Choroid plexus epithelial cell (primary cell): ENCODE data around the gene TMEM204.

Experiments
- DNase-seq: peaks from one replicate; pipeline ENCODE4 v3.0.0-alpha.2; 2010; ENCODE audit warnings: low read depth
- H3K4me3 ChIP-seq: 2 replicates; pipeline ENCODE4 v1.5.1; 2011; ENCODE audit warnings: low read depth, mild to moderate bottlenecking, control low read depth, low read length, moderate library complexity
- TF ChIP-seq, protein P1 (sequence below): conservative IDR thresholded peaks from 2 replicates; pipeline ENCODE4 v1.5.1; 2011; ENCODE audit warnings: low read depth, mild to moderate bottlenecking, control low read depth, inconsistent platforms, low read length, moderate library complexity

TMEM204 gene

DNA sequence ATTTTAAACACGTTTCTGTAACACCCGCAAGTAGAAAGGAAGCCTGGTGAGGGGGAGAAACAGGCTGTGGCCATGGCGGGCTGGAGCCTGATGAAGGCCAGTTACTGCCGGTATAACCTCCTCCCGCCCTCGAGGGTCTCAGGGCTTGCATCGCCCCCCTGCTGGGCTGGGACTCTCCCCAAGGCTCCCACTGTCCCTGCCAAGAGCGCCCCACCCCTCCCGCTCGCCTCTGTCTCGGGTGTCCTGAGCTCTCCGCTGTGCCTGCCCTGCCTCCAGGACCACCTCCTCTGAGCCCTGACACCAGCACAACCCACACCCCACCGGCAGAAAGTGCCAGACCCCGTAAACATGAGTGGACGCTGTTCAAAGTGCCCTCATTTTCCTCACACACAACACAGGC, 18.7 kb downstream of the TMEM204 start:
- no peak for DNase-seq
- TF ChIP-seq, protein P1, sequence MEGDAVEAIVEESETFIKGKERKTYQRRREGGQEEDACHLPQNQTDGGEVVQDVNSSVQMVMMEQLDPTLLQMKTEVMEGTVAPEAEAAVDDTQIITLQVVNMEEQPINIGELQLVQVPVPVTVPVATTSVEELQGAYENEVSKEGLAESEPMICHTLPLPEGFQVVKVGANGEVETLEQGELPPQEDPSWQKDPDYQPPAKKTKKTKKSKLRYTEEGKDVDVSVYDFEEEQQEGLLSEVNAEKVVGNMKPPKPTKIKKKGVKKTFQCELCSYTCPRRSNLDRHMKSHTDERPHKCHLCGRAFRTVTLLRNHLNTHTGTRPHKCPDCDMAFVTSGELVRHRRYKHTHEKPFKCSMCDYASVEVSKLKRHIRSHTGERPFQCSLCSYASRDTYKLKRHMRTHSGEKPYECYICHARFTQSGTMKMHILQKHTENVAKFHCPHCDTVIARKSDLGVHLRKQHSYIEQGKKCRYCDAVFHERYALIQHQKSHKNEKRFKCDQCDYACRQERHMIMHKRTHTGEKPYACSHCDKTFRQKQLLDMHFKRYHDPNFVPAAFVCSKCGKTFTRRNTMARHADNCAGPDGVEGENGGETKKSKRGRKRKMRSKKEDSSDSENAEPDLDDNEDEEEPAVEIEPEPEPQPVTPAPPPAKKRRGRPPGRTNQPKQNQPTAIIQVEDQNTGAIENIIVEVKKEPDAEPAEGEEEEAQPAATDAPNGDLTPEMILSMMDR = no peak
- no peak overlapping the region for H3K4me3 ChIP-seq

DNA sequence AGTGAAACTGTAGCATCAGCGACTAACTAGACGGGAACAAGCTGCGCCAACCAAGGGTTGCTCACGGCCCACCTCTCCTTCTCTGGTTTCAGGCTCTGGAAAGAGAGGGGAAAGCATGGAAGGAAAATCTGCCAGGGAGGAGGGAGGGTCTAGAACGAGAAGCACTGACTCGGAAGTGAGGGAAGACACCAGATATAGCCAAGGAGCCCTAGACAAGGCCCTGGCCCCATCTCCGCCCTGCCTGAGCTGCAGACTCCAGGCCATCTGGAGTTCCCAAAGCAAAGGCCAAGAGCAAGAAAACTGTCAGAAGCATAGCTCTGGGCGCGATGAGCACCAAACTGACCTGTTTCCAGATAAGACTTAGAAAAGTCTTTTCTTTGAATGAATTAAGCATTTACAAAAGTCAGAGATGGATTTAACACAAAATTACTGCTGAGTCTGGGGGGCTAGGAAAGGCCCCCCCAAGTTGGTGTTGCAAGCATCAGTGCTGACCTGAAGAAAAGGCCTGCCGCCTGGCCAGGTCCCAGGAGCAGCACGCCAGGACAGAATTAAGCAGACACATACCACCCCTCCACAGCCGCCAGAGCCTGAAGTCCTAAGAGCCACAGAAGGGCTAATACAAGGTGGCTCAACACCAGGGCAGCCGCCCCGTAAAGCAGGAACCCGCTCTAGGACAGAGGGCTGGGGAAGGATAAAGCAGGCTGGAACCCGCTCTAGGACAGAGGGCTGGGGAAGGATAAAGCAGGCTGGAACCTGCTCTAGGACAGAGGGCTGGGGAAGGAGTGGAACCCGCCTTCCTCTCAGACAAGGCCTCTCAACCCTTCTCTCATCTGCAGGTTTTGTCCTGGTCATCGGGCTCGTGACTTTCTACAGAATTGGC, 20.7 kb downstream of the TMEM204 start:
- H3K4me3 ChIP-seq = no peak overlapping the region
- no peak for DNase-seq
- TF ChIP-seq, protein P1 = no peak

DNA sequence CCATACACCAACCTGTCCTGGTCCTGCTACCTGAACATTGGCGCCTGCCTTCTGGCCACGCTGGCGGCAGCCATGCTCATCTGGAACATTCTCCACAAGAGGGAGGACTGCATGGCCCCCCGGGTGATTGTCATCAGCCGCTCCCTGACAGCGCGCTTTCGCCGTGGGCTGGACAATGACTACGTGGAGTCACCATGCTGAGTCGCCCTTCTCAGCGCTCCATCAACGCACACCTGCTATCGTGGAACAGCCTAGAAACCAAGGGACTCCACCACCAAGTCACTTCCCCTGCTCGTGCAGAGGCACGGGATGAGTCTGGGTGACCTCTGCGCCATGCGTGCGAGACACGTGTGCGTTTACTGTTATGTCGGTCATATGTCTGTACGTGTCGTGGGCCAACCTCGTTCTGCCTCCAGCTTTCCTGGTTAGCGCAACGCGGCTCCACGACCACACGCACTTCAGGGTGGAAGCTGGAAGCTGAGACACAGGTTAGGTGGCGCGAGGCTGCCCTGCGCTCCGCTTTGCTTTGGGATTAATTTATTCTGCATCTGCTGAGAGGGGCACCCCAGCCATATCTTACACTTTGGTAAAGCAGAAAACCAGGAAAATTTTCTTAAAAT, 21.5 kb downstream of the TMEM204 start:
- TF ChIP-seq, protein P1 = no peak
- no peak for DNase-seq
- no peak overlapping the region for H3K4me3 ChIP-seq

DNA sequence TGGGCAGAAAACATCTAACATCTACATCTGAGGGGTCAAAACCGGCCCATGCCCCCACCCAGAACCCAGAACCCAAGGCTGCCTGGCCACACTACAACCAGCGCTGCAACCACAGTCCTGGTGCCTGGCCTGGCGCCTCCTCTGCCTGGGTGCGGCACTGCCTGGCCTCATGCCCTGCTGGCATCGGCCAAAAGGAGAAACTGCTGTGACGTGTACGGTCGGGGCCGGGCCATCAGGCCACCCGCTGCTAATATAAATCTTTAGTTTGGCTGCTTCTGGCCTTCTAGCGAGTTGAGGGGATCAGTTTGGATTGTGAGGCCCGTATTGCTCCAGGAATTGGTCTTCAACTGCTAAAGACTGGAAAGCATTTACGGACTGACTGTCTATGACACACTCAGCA, 22.8 kb downstream of the TMEM204 start:
- TF ChIP-seq, protein P1 = peak; percentile 18
- no peak overlapping the region for H3K4me3 ChIP-seq
- peak; percentile 51 for DNase-seq

DNA sequence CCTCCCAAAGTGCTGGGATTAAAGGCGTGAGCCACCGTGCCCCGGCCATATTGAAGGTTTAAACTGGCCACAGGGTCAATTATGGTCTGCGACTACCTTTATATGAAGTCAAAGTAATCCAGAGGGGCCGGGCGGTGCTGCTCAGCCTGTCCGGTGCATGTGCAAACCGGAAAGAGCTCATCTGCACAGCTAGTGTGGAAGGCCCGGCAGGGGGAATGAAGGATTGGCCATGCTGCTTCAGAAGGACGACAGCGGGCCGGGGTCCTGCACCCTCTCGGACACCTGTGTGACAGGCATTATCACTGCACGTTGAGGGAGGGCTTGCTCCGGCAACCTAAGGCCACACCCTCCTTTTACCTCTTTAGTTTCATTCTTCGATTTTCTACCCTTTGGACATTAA, 23.6 kb downstream of the TMEM204 start:
- DNase-seq = no peak
- TF ChIP-seq, protein P1 = no peak

DNA sequence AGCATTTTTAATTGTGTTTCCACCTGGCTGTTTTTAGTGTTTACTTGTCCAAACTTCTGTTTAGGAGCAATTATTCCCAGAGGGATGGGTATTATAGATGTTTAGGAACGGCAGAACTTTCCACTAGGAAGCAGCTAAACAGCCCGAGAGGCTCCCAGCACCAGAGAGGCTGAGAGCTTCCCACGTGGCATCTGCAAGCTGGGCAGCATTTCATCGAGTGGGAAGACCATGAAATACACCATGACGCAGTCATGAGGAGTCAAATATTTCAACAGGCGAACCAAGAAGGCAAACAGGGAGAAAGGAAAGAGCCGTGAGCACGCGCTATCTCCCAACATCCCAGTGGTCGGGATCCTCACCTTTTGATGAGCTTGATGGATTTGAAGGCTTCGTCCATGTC, 24.1 kb downstream of the TMEM204 start:
- TF ChIP-seq, protein P1 = no peak
- H3K4me3 ChIP-seq = no peak overlapping the region
- no peak for DNase-seq

More for the DNA sequence above, 23.6 kb downstream of the TMEM204 start:
- no peak overlapping the region for H3K4me3 ChIP-seq

DNA sequence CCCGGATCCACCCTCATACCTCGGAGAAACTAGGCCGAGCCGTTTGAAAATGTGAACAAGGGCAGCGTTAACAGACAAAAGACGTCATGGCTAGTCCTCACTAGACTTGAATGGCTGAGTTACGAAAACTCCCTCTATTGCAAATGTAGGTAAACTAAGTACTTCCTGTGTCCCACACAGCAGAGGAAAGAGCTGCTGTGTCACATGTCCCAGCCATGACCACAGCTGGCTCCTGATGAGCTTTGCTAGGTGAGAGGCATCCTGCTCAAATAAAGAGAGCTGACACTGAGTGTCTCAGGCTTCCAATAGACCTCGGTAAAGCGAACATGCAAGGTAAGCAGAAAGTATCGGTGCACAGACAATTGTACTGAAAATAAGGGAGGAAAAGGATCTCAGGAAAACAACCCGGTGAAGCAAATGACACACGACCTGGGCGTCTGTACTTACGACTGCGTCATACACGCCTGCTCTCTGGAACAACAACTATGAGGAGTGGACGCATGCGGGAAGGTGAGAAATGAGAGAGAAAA, 26.0 kb downstream of the TMEM204 start:
- no peak overlapping the region for H3K4me3 ChIP-seq
- TF ChIP-seq, protein P1 = no peak
- no peak for DNase-seq
